COR-L47 (cell line): Measurements from ENCODE around the gene IL22RA1.
A peak's percentile ranks its signal among the peaks of the same experiment; 100 is the strongest.

Experiments
- DNase-seq: peaks from one replicate; lab custom pipeline; 2025; lab: John Stamatoyannopoulos, UW

IL22RA1 gene, protein sequence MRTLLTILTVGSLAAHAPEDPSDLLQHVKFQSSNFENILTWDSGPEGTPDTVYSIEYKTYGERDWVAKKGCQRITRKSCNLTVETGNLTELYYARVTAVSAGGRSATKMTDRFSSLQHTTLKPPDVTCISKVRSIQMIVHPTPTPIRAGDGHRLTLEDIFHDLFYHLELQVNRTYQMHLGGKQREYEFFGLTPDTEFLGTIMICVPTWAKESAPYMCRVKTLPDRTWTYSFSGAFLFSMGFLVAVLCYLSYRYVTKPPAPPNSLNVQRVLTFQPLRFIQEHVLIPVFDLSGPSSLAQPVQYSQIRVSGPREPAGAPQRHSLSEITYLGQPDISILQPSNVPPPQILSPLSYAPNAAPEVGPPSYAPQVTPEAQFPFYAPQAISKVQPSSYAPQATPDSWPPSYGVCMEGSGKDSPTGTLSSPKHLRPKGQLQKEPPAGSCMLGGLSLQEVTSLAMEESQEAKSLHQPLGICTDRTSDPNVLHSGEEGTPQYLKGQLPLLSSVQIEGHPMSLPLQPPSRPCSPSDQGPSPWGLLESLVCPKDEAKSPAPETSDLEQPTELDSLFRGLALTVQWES

DNA sequence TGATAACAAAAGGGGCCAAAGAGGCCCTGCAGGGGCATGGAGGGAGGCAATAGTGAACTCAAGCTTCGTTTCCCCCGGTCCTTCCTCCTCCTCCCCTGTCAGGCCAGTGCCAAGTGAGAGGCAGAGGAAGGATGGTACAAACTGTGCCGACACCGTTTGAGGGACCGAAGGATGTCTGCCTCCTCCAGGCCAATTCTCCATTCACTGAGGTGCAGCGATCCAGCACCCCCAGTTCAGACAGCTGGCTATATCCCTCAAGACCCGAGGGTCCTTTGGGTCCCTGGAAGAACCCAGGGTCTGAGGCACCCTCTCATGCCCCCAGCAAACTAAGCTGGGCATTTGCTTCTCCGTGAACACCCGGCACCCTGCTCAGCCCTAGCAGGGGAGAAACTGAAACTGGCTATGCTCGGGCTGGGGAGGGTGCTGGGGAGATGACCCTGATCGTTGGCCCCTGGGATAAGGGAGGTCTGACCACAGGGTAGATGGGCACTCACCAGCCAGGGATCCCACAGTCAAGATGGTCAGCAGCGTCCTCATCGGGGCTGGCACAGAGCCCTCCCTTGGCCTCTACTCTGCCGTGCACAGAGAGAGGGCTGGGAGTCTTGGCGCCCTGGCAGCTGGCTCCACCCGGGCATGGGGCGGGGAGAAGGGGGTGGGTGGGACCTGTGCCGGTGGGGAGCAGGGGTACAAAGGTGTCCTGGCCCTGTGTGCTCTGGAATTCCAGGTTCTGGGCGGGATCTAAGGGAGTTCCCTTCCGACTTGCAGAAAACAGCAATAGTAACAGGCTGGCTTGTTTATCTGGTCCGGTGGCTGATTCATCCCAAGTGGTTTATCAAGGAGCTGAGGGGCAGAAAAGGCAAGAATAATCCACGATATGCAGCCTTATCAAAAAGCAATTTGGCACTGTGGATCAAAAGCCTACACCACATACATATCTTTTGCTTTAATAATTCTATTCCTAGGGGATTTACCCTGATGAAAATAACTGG, at the start of gene IL22RA1:
TSS of gene IL22RA1 (minus strand) at position 595 of the 989 bp plus-strand sequence. CDS start at position 537, 58 bp downstream.
- no peak for DNase-seq

DNA sequence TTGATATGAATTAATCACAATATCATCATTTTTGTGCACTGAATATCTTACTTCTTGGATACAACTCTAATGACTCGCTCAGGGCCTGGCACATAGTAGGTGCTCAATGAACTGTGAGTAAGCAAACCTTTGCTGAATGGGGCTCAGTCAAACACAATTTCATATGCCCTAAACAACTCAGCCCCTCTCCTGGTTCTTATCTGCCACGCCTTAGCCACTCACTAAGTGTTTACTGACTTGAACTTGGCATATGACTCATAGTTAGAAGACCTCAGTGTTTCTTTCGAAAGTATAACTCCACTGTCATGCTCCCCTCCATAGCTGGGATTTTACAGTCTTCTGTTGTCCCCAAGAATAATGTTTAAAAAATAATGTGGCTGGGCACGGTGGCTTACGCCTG, 48.9 kb upstream of the IL22RA1 start:
- no peak for DNase-seq

- DNase-seq: no peak
Observed at GRCh38 chr1:24190983-24191461, 48.1 kb upstream of the IL22RA1 start.

DNA sequence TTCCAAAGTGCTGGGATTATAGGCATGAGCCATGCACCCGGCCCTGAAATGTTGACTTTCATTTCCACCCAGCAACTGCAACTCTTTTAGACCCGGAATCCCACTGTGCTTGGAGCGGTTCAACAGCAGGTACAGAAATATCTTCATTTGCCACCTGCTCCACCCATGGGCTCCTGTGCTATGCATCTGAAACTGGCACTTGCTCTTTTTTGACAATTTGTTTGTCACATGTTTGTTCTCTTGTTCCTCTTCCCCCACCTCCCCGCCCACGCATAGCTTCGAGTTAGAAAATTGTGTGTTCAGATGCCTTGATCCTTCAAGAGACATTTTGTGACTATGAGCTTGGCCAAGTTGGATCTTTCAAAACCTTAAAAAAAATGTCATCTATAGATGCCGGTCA, 46.6 kb upstream of the IL22RA1 start:
- no peak for DNase-seq

DNA sequence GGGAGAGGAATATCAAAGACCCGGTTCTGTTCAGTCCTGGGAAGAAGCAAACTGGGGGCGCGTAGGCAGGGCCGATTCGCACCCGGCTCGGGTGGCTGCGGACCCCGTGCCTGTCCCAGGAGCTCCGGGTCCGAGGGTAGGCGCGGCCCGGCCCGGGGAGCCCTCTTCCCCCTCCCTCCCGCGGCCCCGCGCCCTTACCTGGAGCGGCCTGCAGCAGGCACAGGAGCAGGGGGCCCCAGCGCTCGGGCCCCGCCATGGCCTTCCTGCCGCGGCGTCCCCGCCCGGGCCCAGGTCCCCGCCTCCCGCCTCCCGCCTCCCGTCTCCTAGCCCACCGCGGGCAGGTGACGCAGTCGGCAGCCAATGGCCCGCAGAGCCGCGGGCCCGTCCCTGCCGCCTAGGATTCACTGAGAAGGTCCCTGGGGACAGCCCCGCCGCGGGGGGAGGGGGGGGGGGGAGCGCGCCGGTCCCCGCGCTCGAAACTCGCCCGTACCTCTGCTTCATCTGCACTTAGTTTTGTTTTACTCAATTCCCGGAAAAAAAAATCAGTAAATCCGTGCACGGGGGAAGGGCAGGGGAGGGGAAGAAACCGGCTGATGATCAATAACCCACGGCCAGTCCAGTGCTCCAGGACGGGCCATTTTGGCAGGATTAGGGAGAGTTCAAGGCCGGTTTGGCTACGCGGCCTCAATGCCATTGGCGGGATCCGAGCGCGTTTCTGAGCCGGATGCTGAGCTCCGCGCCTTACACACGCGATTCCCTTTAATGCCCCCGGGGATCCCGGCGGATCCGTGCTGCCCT, 44.3 kb upstream of the IL22RA1 start, which contains the start of gene IFNLR1:
TSS of gene IFNLR1 (minus strand) at position 297 of the 798 bp plus-strand sequence. CDS start at position 256, 41 bp downstream.
- peak; percentile 71 for DNase-seq

- no peak for DNase-seq
Observed at GRCh38 chr1:24186711-24186992, 43.7 kb upstream of the IL22RA1 start.

- no peak for DNase-seq
Observed at GRCh38 chr1:24186031-24186710, 43.2 kb upstream of the IL22RA1 start.

GRCh38 chr1:24185076-24185475, 42.1 kb upstream of the IL22RA1 start:
- no peak for DNase-seq

DNA sequence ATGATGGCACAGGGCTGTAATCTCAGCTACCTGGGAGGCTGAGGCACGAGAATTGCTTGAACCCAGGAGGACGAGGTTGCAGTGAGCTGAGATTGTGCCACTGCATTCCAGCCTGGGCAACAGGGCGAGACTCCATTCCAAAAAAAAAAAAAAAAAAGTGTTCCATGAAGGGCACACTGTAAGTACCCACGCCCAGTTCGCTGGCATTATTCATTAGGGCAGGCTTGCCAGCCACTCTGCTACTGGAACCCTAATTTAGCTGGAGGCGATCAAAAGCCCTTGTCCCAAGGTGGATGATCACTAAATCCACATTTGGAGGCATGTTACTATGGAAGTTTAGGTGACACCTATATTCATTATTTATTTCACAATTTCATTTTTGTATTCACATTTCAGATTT, 39.1 kb upstream of the IL22RA1 start:
- DNase-seq: no peak

DNA sequence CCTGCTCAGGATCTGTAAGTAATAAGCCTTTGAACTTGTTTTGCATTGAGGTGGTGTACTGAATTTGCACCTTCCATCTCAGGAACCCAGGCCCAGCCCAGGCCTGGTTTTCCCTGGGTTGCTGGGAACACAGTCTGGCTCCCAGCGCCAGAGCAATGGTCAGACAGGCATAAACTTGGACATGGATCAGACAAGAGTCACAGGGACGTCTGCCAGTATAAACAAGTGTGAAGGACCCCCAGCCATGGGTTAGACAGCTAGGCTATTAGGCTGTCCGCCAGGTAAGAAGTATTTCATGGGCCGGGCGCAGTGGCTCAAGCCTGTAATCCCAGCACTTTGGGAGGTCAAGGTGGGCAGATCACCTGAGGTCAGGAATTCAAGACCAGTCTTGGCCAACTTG, 38.7 kb upstream of the IL22RA1 start:
- no peak for DNase-seq

- no peak for DNase-seq
Observed at GRCh38 chr1:24180676-24181075, 37.7 kb upstream of the IL22RA1 start.

- DNase-seq: no peak
Observed at GRCh38 chr1:24179251-24179840, 36.4 kb upstream of the IL22RA1 start.

DNA sequence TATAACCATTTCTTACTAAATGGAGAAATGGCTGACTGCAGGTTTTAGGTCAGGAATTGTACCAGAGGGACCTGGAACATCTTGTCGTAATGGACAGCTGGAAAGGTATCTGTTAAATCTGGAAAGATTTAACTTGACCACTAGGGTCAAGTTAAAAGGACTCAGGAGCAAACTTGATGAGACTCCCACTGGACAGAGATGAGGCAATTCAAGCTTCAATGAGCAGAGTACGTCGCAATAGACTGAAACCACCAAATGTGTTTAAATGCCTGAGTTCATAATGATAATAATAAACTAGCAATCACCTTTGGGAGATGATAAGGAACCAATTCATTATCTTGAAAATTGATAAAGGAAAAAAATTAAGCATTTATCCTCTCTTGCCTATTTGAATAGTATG, 35.5 kb upstream of the IL22RA1 start:
- no peak for DNase-seq

DNA sequence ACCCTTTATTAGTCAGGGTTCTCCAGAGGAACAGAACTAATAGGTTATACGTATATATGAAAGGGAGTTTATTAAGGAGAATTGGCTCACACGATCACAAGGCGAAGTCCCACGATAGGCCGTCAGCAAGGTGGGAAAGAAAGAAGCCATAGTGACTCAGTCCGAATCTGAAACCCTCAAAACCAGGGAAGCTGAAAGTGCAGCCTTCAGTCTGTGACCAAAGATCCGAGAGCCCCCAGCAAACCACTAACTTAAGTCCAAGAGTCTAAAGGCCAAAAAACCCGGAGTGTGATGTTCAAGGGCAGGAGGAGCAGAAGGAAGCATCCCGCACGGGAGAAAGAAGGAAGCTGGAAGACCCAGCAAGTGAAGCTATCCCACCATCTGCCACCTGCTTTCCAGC, 34.2 kb upstream of the IL22RA1 start:
- DNase-seq: no peak

DNA sequence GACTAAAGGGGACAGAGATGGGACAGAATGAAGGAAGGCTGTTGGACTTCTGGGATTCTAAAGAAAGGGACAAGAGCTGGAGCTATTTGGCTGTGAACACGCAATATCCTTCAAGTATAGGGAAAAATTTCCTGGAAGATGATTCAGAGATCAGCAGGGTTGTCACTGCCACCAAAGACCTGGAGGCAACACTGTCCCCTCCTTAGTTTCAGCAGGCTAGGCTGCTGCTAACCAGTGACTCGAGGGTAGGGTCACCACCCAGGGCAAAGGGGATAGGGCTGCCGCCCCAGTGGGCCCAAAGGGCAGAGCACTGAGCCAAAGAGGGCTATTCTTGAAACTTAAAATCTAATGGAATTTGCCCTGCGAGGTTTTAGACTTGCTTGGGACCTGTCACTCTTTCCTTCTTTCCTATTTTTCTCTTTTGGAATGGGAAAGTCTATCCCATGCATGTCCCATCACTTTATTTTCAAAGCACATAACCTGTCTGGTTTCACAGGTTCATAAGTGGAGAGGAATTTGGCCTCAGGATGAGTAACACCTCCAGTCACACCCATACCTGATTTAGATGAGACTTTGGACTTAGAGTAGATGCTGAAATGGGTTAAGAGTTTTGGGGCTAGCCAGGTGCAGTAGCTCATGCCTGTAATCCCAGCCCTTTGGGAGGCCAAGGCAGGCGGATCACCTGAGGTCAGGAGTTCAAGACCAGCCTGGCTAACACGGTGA, 32.3 kb upstream of the IL22RA1 start:
- DNase-seq: no peak

DNA sequence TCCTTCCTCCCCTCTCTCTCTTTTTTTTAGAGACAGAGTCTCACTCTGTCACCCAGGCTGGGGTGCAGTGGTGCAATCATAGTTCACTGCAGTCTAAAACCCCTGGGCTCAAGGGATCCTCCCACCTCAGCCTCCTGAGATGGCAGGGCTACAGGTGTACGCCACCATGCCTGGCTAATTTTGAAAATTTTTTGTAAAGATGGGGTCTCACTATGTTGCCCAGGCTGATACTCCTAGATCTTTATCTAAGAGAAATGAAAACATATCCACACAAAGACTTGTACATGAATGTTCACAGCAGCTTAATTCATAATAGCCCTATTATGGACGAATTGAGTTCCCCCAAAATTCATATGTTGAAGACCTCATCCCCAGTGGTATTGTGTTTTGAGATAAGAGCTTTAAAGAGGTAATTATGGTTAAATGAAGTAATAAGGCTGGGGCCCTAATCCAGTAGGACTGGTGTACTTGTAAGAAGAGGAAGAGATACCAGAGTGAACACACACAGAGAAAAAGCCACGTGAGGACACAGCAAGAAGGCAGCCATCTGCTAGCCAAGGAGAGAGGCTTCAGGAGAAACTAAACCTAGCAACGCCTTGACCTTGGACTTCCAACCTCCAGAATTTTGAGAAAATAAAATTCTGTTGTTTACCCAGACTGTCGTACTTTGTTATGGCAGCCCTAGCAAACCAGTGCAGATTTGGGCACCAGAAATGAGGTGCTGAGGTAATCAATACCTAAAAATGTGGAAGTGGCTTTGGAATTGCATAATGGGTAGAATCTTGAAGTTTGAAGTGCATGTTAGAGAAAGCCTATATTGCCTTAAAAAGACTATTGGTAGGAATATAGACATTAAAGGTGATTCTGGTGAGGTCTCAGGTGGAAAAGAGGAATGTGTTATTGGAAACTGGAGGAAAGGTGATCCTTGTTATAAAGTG, 31.0 kb upstream of the IL22RA1 start:
- no peak for DNase-seq

DNA sequence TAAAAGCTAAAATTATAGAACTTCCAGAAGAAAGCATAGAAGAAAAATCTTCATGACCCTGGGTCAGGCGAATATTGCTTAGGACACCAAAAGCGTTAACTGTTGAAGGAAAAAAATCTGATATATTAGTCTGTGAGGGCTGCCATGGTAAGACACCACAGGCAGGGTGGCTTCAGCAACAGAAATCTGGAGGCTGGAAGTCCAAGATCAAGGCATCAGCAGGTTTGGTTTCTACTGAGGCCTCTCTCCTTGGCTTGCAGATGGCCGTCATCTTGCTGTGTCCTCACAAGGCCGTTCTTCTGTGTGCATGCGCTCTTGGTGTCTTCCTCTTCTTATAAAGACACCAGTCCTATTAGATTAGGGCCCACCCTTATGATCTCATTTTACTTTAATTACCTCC, 29.7 kb upstream of the IL22RA1 start:
- no peak for DNase-seq

DNA sequence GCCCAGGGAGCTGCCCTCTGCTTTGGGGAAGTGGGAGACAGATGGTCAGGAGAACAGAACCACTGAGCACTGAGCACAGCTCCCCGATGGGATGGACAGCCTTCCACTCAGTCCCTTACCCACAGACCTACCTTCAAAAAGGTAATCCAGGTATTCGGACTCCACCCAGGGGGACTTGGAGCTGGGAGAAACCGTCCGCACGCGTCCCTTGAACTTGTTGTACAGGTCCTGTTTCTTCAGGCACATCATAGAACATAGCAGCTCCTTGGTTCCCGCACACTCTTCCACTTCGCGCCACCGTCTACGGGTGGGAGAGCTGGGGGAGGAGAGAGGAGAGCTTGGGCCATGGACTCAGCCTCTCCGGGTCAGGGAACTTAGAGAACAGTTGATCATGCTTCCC, 26.3 kb upstream of the IL22RA1 start:
- DNase-seq: no peak

DNA sequence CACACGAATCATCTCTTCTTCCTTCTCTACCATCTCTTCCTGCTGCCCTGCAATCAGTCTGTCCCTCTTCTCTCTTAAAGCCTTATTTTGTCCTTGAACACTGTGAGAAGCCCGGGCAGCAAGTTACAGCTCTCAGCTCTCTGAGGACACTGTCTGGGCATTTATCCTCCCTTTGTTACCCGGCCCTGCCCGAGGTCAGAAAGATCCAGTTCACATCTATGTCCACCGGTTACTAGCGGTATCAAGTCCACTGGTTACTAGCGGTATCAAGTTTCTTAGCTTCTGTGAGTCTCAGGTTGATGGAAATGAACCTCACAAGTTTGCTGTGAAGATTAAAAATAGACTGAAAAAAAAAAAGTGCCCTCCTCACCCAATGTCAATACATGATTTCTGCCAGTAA, 25.3 kb upstream of the IL22RA1 start:
- no peak for DNase-seq
